Common myeloid progenitor, CD34-positive (primary cell): ENCODE measurements around the gene STK16.

Experiments used
- CTCF ChIA-PET: fragments of 350-600 bp; sonication (Branson Sonifier 250); formaldehyde crosslinking; loops from one replicate; lab custom pipeline; 2021; ENCODE audit warnings: antibody characterized with exemption; lab: Charles Lee
- POLR2A ChIA-PET: fragments of 350-600 bp; sonication (Branson Sonifier 250); formaldehyde crosslinking; loops from one replicate; lab custom pipeline; 2021; ENCODE audit warnings: antibody characterized with exemption; lab: Charles Lee
- DNase-seq, 3 donors: peaks; one replicate each; pipeline versions ENCODE4 v3.0.0 to v3.0.0-alpha.2; 2013
- H3K27ac ChIP-seq, 2 experiments: 1 replicate in 1 of 2; 2 replicates in 1 of 2; pipeline ENCODE4 v1.7.0; 2013; ENCODE audit warnings: inconsistent platforms in 2 of 2, low read length in 2 of 2, mild to moderate bottlenecking in 2 of 2, low read depth in 1 of 2, moderate library complexity in 1 of 2; ENCODE audit not compliant: severe bottlenecking in 2 of 2, insufficient read depth in 1 of 2, poor library complexity in 1 of 2
- H3K27me3 ChIP-seq, 5 experiments: replicated peaks in 2 of 5; 1 replicate in 3 of 5; 2 replicates in 2 of 5; pipeline versions ENCODE4 v1.6.1 to v1.7.0; 2013; ENCODE audit warnings: low read length in 4 of 5, mild to moderate bottlenecking in 2 of 5, moderate library complexity in 2 of 5, inconsistent platforms in 1 of 5; ENCODE audit not compliant: insufficient read depth in 5 of 5, control insufficient read depth in 4 of 5
- H3K36me3 ChIP-seq, 4 experiments: 1 replicate in 2 of 4; 2 replicates in 2 of 4; pipeline versions ENCODE4 v1.6.1 to v1.7.0; 2013; ENCODE audit warnings: low read length in 3 of 4, control low read depth in 1 of 4, mild to moderate bottlenecking in 1 of 4; ENCODE audit not compliant: control insufficient read depth in 4 of 4, insufficient read depth in 4 of 4
- H3K4me1 ChIP-seq, 4 experiments: 1 replicate in 3 of 4; 2 replicates in 1 of 4; pipeline versions ENCODE4 v1.6.1 to v1.7.1; 2013; ENCODE audit warnings: low read length in 3 of 4, mild to moderate bottlenecking in 3 of 4, control low read depth in 1 of 4, inconsistent platforms in 1 of 4, moderate library complexity in 1 of 4; ENCODE audit not compliant: control insufficient read depth in 4 of 4, insufficient read depth in 4 of 4; ENCODE audit errors: control extremely low read depth in 1 of 4
- H3K4me3 ChIP-seq, 7 experiments: 1 replicate in 4 of 7; 2 replicates in 3 of 7; pipeline versions ENCODE4 v1.5.1 to v1.7.0; 2013; ENCODE audit warnings: mild to moderate bottlenecking in 7 of 7, low read length in 6 of 7, moderate library complexity in 6 of 7, inconsistent platforms in 2 of 7, low read depth in 2 of 7, control low read depth in 1 of 7; ENCODE audit not compliant: insufficient read depth in 4 of 7, control insufficient read depth in 1 of 7; ENCODE audit errors: extremely low read depth in 1 of 7
- H3K9me3 ChIP-seq, 5 experiments: 1 replicate in 4 of 5; 2 replicates in 1 of 5; pipeline versions ENCODE4 v1.6.1 to v1.7.1; 2013; ENCODE audit warnings: low read length in 4 of 5, mild to moderate bottlenecking in 2 of 5, inconsistent platforms in 1 of 5, low read depth in 1 of 5, moderate library complexity in 1 of 5; ENCODE audit not compliant: control insufficient read depth in 4 of 5, insufficient read depth in 2 of 5; ENCODE audit errors: control extremely low read depth in 1 of 5
- WGBS: methylation state at CpG from one replicate; pipeline ENCODE4 v1.1.5; 2013; ENCODE audit not compliant: insufficient coverage; 5-methylcytosine and 5-hydroxymethylcytosine counted together

STK16 gene

DNA sequence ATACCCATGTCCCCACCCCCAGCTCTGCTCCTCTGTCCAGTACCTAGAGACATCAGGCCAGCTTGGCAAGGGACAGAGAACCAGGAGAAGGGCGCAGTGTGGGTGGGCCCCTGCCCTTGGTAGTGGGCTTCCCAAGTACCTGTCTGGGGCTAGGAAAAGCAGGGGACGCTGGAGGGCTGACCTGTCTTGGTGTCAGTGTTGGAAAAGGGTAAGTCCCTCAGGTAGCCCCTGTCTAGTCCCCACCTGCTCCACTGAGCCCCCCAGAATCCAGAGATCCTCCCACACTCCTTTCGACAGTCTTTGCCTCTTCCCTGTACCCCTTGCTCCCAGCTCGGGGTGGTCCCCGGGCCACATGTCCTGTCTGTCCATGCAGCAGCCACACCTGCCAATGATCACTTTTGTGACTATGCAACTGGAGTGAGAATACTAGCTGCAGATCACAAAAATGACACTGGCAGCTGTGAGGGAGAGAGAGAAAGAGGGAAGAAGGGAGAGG, 48.5 kb downstream of the STK16 start:
- H3K36me3 ChIP-seq, result no peaks in the 10 kb centered on the region
- no peak for DNase-seq
- peaks cover 0 to under 1% (median 0%) of the 10 kb centered on the region in 5 experiments for H3K27me3 ChIP-seq
- peak overlapping the region in 1 of 7 experiments; percentile 81 for H3K4me3 ChIP-seq
- no peaks in the 10 kb centered on the region for H3K9me3 ChIP-seq
- peaks cover 0 to 14% (median 13%) of the 10 kb centered on the region in 4 experiments for H3K4me1 ChIP-seq
- ChIA-PET CTCF (interaction anchor here (0.7 to 14.8 kb wide), 10 partner anchors 15 to 137 kb away, joined by 3 to 381 read pairs (median 4); partner anchors contain the start of genes DNAJB2 and NHEJ1), POLR2A (interaction anchor here (1.2 to 1.7 kb wide), 2 partner anchors 14 to 15 kb away, joined by 3 to 12 read pairs; partner anchors contain the start of gene DNAJB2)
- 97% methylated on average over 3 of the region's 5 CpGs for WGBS
- no peak overlapping the region for H3K27ac ChIP-seq

- Histone ChIP-seq H3K27ac (peak overlapping the region; percentile 46 to 80), H3K27me3 (peaks cover 0 to 9% (median 5%) of the 10 kb centered on the region in 5 experiments), H3K9me3 (no peaks in the 10 kb centered on the region), H3K36me3 (no peaks in the 10 kb centered on the region), H3K4me1 (peaks cover 0 to 14% (median 14%) of the 10 kb centered on the region in 4 experiments), H3K4me3 (peak overlapping the region; percentile 28 to 81 (median 62))
- POLR2A ChIA-PET, result interaction anchor here (0.7 to 1.7 kb wide), 5 partner anchors 15 to 65 kb away, joined by 3 to 12 read pairs (median 3); partner anchors contain the start of genes ANKZF1, ATG9A, DNAJB2 and GLB1L
- CTCF ChIA-PET, result interaction anchor here (0.6 to 14.8 kb wide), 44 partner anchors 10 to 384 kb away, joined by 3 to 381 read pairs (median 4); partner anchors contain the start of genes ABCB6, ANKZF1, ATG9A and CNPPD1
- 3% methylated on average over 57 of the region's 67 CpGs for WGBS
- DNase-seq, result peak; percentile 86 to 88 (median 87)
These were observed 49.4 kb downstream of the STK16 start for GRCh38 chr2:219294356-219295351.

- Histone ChIP-seq H3K36me3 (no peaks in the 10 kb centered on the region), H3K9me3 (no peaks in the 10 kb centered on the region), H3K4me3 (no peak overlapping the region), H3K27me3 (peaks cover 0 to 24% (median 13%) of the 10 kb centered on the region in 5 experiments), H3K4me1 (peaks cover 0 to 14% (median 14%) of the 10 kb centered on the region in 4 experiments), H3K27ac (no peak overlapping the region)
- ChIA-PET POLR2A (no interaction called here), CTCF (interaction anchor here (1.3 to 14.8 kb wide), 16 partner anchors 18 to 246 kb away, joined by 3 to 381 read pairs (median 5); partner anchors contain the start of genes ANKZF1, ATG9A, CNPPD1 and DNAJB2)
- no peak for DNase-seq
- WGBS, result 93% methylated on average over 14 of the region's 14 CpGs
These were observed 50.9 kb downstream of the STK16 start for GRCh38 chr2:219296142-219296541.

GRCh38 chr2:219296631-219297391, 51.5 kb downstream of the STK16 start:
- Histone ChIP-seq H3K4me1 (peaks cover 0 to 14% (median 14%) of the 10 kb centered on the region in 4 experiments), H3K4me3 (no peak overlapping the region), H3K27me3 (peaks cover 0 to 31% (median 19%) of the 10 kb centered on the region in 5 experiments), H3K36me3 (no peaks in the 10 kb centered on the region), H3K27ac (no peak overlapping the region), H3K9me3 (no peaks in the 10 kb centered on the region)
- POLR2A ChIA-PET, result no interaction called here
- no peak for DNase-seq
- WGBS, result 96% methylated on average over 22 of the region's 25 CpGs
- CTCF ChIA-PET, result interaction anchor here (1.2 to 14.8 kb wide), 7 partner anchors 17 to 140 kb away, joined by 3 to 381 read pairs (median 7); partner anchors contain the start of genes ANKZF1, ATG9A, DNAJB2 and NHEJ1

DNA sequence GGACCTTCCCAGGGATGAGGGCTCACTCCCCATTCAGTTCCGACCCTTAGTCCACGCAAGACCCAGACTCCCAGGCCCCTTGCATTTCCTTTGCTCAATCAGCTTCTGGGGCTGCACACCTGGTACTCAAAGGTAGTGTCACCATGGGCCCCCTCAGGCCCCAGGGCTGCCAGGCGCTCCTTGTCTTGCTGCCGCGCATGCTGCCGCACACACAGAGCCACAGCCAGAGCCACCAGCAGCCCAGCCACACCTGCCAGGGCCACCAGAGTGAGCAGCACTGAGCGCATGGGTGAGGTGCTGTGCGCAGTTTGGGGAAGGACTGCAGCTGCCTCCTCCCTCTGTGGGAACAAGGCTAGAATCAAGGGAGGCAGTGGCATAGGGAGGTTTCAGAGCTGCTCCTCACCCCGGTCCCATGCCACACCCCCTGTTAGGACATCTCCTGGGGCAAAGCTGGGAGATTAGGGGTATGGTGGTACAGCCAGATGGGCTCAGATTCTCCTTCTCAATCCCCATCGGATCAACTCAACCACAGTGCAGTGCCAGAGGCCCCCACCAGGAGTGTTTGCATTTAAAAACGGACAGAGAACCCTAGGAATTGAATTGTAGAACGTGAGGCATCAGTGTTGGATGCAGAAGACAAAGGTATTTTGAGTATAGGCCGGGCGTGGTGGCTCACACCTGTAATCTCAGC, 52.6 kb downstream of the STK16 start:
- Histone ChIP-seq H3K4me3 (no peak overlapping the region), H3K36me3 (no peaks in the 10 kb centered on the region), H3K27me3 (peaks cover 0 to 42% (median 23%) of the 10 kb centered on the region in 5 experiments), H3K4me1 (peaks cover 0 to 14% (median 14%) of the 10 kb centered on the region in 4 experiments), H3K9me3 (no peaks in the 10 kb centered on the region), H3K27ac (no peak overlapping the region)
- ChIA-PET CTCF (interaction anchor here (1.1 to 14.8 kb wide), 7 partner anchors 16 to 176 kb away, joined by 3 to 381 read pairs (median 4); partner anchors contain the start of gene DNAJB2), POLR2A (no interaction called here)
- 88% methylated on average over 11 of the region's 14 CpGs for WGBS
- DNase-seq, result no peak
